Skin epidermis (tissue), 12 donors: Measurements from ENCODE around the gene AGPAT2.
"Not testable (repeated sequence)": the region's sequence is repeated elsewhere in the genome, so short reads cannot be mapped to it uniquely, and the experiment has no call there.

Experiments
- H3K27ac ChIP-seq, 21 experiments: fragments of 200-600 bp; sonication (generic) in 11 of 21; one replicate each; pipeline ENCODE4 v1.5.0; 2020; ENCODE audit warnings: mild to moderate bottlenecking in 3 of 21, inconsistent platforms in 2 of 21, moderate library complexity in 2 of 21
- H3K4me3 ChIP-seq, 7 experiments: fragments of 200-600 bp; sonication (generic) in 2 of 7; one replicate each; pipeline ENCODE4 v1.5.0; 2020; ENCODE audit warnings: inconsistent platforms in 2 of 7, mild to moderate bottlenecking in 2 of 7, moderate library complexity in 1 of 7

The AGPAT2 gene

GRCh38 chr9:136642439-136642921 is 44.8 kb downstream of the AGPAT2 start:
- no peak overlapping the region for H3K27ac ChIP-seq
- H3K4me3 ChIP-seq = no peak overlapping the region

GRCh38 chr9:136640171-136641111 is 46.8 kb downstream of the AGPAT2 start:
- H3K27ac ChIP-seq = peak overlapping the region in 9 of 21 experiments; percentile 2 to 82 (median 44)
- H3K4me3 ChIP-seq = no peak overlapping the region

- Histone ChIP-seq H3K27ac (no peak overlapping the region), H3K4me3 (no peak overlapping the region)
Measured at GRCh38 chr9:136634904-136635303, 52.4 kb downstream of the AGPAT2 start.

- not testable (repeated sequence) for H3K27ac ChIP-seq, H3K4me3 ChIP-seq
Measured at GRCh38 chr9:136632491-136633106, 54.7 kb downstream of the AGPAT2 start.

- not testable (repeated sequence) for H3K27ac ChIP-seq, H3K4me3 ChIP-seq
Measured at GRCh38 chr9:136632072-136632471, 55.2 kb downstream of the AGPAT2 start.

GRCh38 chr9:136631038-136632000 is 55.9 kb downstream of the AGPAT2 start:
- H3K4me3 ChIP-seq = no peak overlapping the region
- no peak overlapping the region for H3K27ac ChIP-seq

GRCh38 chr9:136630662-136630992 is 56.6 kb downstream of the AGPAT2 start:
- Histone ChIP-seq H3K4me3 (no peak overlapping the region), H3K27ac (no peak overlapping the region)

- no peak overlapping the region for H3K27ac ChIP-seq
- no peak overlapping the region for H3K4me3 ChIP-seq
Measured at GRCh38 chr9:136629879-136630661, 57.2 kb downstream of the AGPAT2 start.

- Histone ChIP-seq H3K27ac (no peak overlapping the region), H3K4me3 (no peak overlapping the region)
Measured at GRCh38 chr9:136629001-136629878, 58.0 kb downstream of the AGPAT2 start.

- Histone ChIP-seq H3K4me3 (no peak overlapping the region), H3K27ac (no peak overlapping the region)
Measured at GRCh38 chr9:136628268-136628667, 59.0 kb downstream of the AGPAT2 start.

- H3K27ac ChIP-seq = no peak overlapping the region
- H3K4me3 ChIP-seq = no peak overlapping the region
Measured at GRCh38 chr9:136627703-136628102, 59.6 kb downstream of the AGPAT2 start.

GRCh38 chr9:136626740-136627642 is 60.3 kb downstream of the AGPAT2 start:
- Histone ChIP-seq H3K27ac (no peak overlapping the region), H3K4me3 (no peak overlapping the region)

GRCh38 chr9:136626066-136626725 is 61.1 kb downstream of the AGPAT2 start:
- Histone ChIP-seq H3K4me3 (no peak overlapping the region), H3K27ac (no peak overlapping the region)

GRCh38 chr9:136625101-136626065 is 61.9 kb downstream of the AGPAT2 start:
- Histone ChIP-seq H3K27ac (peak overlapping the region in 8 of 21 experiments; percentile 4 to 89 (median 80)), H3K4me3 (no peak overlapping the region)

GRCh38 chr9:136624184-136624951 is 62.9 kb downstream of the AGPAT2 start:
- Histone ChIP-seq H3K4me3 (no peak overlapping the region), H3K27ac (peak overlapping the region in 13 of 21 experiments; percentile 4 to 89 (median 79))
